ENCODE measurements around the gene PCBP4.
"Not testable (repeated sequence)": the region's sequence is repeated elsewhere in the genome, so short reads cannot be mapped to it uniquely, and the experiment has no call there.

Gene PCBP4

DNA sequence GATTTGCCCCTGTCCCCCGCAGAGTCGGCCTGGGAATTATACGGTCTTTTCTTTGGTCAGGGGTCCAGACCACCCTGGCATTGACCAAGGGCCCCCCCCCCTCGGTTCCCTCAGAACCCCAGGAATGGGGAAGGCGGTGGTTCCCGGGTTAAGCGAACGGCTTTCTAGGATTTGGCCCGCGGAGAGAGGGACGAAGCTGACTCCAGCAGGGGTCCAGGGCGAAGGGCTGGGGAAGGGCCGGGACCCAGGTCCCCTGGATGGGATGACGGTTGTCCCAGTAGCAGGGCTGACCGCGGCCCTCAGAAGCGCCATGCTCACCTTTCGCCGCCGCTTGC, 25.8 kb downstream of the PCBP4 start:
- no peak for DNase-seq (ENCODE audit: low read depth in 4 of 4, low spot score in 1 of 4)

GRCh38 chr3:51940648-51941462, 26.4 kb downstream of the PCBP4 start:
- no peak for DNase-seq (ENCODE audit: low read depth in 4 of 4, low spot score in 1 of 4)

DNA sequence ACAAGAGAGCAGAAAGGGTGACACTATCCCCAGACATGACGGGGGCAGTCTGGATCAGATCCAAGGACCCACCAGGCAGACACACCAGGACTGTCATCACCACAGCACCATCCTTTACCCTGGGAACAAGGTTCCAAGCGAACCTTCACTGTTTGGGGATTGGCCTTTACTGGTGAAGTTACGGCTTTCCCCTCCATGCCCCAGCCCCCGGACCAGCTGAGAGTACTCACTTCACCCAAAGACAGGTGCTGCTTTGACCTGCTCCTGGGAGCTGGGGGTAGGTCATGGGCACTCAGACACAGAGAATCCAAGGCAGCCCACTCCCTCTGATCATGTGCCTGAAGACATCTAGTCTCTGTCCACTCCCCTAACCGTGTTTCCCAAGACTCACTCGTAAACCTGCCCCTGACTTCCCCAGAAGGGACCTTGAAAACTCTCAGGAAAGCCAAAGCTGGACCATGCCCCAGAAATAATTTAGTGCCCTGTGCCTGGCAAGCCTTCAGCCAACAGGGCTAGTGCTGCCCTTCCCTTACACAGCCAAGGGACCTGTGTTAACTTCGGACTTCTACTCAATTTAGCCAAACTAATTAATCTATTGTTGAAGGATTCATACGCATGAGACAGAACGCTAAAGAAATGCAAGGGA, 28.4 kb downstream of the PCBP4 start:
- no peak for DNase-seq (ENCODE audit: low read depth in 4 of 4, low spot score in 1 of 4)

DNA sequence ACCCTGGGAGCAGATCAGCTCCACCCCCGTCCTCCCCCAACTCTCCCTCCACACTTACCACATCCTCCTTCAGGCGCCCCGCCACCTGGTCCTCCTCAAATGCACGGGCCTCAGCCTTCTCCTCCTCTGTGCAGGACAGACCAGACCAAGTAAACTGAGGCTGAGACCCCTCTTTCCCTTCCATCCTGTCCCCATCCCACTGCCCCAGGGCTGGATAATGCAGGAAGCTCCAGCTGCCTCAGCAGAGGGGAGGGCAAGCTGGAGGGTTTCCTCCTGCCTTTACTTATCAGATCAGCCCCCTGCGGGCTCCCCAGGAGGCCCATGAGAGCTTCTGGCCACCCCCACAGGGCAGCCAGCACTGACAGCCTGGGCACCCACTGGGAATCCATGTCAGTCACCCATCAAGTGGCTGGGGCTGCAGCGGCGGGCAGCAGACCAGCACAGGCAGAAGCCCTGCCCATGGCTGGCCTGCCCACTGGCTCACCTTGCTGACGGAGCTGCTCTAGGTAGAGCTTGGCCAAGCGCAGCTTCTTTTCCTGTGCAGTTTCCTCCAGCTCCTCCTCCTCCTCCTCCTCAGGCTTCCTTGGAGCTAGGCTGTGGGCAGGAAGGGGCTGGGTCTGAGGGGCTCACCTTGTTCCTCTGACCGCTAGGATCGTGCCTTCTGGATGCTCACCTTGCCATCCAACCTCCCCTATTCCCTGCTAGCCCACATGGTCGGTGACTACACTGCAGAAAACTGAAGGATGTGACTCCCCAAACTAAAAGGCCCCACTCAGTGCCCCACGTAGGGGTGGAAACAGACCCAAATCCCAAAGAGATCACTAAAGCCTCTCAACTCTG, 29.4 kb downstream of the PCBP4 start:
- DNase-seq (ENCODE audit: low read depth in 4 of 4, low spot score in 1 of 4): no peak

- DNase-seq (ENCODE audit: low read depth in 4 of 4, low spot score in 1 of 4): no peak
These were observed 30.2 kb downstream of the PCBP4 start for GRCh38 chr3:51937014-51937413.

DNA sequence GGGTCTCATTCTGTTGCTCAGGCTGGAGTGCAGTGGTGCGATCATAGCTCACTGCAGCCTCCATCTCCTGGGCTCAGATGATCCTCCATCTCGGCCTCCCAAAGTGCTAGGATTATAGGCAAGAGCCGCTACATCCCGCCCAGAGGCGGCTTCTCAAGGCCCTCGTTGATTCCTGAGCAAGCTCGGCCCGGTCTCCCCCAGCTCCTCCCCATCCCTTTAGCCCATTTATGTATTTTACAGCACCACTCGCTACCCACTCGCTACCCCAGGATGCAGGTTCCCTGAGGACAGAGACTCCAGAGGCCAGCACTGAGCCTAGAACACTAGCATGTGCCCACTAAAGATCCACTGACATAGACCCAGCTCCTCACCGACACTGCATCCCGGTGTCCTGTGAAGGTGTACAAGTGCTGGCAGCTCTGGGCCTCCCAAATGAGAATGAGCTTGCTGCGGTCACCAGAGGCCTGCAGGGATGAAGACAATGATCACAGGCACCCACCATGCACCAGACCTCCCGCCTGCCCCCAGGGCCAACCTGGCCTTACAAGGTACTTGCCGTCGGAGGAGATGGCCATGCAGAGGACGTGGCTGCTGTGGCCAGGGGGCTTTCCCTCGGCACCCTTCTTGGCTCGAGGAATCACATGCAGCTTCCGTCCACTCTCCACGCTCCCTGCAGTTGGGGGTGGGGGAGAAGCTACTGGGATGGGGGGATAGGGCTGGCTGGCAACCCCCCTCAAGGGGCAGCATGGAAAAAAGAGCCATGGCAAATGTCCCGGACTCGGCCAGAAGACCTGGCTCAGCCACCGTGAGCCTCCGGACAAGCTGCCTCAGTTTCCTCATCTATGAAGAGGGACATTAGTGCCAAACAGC, 31.1 kb downstream of the PCBP4 start:
- DNase-seq (ENCODE audit: low read depth in 4 of 4, low spot score in 1 of 4): no peak

DNA sequence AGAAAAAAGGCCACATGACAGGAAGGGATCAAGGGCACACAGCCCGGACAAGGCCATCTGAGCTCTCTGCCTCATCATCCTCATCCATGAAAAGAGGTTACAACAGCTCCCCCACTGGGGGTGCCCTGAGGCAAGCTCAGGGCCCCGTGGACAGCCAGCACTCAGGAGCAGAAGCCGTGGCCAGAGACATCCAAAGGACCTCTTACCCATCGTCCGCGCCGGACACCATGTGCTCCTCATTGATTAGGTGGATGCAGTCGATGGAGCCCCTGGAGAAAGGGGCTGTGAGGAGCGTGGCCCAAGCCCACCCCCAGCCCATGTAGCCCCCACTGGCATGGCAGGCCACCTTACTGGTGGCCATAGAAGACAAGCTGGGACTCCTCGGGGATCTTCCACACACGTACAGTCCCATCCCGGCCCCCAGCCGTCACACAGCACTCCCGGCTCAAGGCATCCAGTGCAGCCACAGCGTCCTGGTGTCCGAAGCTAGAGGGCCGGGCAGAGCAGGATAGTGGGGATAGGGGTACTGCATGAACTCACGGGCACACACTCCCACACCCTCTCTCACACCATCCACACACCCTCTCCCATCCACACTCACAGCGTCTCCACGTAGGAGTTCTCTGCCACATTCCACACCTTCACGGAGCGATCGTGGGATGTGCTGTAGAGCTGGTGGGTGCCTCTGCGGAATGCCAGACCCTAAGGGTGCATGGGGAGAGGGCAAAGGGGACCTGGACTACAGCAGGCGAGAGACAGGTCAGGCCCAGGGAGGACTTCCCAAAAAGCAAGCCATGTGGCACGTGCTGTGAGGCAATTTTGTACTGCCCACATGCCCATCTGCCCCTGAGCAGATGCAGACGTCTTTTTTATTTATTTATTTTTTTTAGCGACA, 32.0 kb downstream of the PCBP4 start:
- no peak for DNase-seq (ENCODE audit: low read depth in 4 of 4, low spot score in 1 of 4)

DNA sequence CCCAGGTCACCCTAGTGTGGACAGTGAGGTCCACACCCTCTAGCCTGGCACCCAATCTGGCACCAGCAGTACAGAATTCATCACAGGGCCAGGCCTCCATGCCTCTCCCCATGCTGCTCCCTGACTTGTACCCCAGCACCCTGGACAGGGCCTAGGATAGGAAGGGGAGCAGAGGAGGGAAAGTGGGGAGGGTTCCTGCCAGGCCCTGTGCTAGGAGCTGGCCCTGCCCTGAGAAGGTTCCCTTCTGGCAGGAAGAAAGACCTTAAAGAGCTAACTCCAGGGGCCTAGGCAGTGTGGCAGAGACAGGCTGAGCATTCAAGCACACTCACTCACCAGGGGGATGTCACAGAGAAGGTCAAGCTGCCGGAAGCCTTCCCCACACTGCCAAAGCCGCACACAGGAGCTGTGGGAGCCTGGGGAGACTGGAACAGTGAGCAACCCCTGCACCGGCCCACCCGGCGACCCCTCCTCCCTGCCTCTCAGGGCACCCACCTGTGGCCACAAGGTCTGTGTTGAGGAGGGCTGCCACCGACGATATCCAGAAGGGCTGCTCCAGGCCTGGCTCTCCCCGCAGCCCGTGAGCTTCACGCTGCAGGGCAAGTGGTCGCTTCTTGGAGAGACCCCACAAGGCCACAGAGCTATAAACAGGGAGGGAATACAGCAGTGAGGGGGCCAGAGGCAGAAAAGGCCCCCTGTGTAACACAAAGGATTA, 33.0 kb downstream of the PCBP4 start:
- no peak for DNase-seq (ENCODE audit: low read depth in 4 of 4, low spot score in 1 of 4)

DNA sequence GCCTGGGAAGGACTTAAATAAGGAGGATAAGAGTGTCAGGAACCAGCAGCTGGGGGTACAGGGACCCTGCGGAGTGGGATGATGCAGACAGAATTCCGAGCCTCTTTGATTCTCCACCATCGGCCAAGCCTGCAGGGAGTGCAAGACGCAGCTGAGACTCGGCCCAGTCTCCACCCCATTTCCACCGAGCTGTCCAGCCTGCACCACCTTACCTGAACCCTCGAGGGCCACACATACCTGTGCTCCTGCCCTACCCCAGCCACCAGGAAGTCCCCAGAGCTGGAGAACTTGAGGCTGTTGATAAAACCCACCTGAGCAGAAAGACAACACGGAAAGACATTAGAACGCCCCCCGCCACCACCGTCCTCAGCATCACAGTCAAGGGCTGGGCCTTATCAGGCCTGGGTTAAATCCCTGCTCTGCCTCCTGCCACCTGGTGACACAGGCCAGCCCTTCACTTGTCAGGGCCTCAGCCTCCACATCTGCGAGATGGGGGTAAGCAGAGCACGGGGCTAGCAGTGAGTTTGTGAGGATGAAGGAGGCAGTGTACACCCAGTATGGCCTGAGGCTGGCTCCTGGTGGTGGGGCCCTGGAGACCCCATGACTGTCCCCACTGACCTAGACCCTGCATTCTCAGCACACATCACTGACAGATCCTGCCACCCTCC, 33.6 kb downstream of the PCBP4 start:
- DNase-seq (ENCODE audit: low read depth in 4 of 4, low spot score in 1 of 4): no peak

DNA sequence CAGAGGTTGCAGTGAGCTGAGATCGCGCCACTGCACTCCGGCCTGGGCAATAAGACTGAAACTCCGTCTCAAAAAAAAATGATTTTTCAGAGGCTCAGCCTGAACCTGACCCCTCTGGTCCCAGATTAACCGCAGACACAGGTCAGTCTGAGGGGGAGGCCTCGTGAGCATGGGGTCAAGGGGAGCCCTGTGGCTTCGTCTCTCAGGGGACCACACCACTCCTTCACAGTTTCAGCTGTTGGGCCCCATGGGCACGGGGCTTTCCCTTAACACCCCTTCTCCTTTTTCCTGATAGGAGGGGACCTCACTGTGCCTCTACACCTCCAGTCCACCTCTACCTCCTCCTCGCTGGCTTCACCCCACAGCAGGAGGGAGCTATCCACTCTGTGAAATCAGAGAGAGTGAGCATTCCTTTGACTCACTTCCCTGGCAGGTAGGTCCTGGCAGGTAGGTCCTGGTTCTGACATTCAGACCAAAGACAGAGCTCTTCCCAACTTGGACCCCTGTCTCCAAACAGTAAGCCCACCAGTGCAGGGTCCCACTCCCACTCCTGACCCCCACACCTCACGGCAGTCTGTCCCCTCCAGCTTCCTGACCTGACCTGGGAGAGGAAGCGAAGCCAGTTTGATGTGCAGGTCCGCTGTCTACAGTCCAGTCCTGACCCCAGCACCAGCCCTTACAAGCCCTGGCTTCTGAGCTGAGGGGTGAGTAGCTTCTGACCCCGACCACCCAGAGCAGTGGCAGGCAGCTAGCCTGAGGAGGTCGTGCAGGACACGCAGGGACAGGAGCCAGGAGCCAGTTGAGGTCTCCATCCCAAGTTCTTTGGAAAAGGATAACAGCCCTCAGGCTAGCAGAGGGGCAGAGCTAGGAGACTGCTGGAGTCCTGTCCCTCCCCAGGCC, 34.5 kb downstream of the PCBP4 start:
- DNase-seq (ENCODE audit: low read depth in 4 of 4, low spot score in 1 of 4): no peak

GRCh38 chr3:51931756-51932155, 35.5 kb downstream of the PCBP4 start:
- no peak for DNase-seq (ENCODE audit: low read depth in 4 of 4, low spot score in 1 of 4)

GRCh38 chr3:51930439-51930838, 36.8 kb downstream of the PCBP4 start:
- no peak for DNase-seq (ENCODE audit: low read depth in 4 of 4, low spot score in 1 of 4)

- no peak for DNase-seq (ENCODE audit: low read depth in 4 of 4, low spot score in 1 of 4)
These were observed 37.7 kb downstream of the PCBP4 start for GRCh38 chr3:51929420-51930003.

DNA sequence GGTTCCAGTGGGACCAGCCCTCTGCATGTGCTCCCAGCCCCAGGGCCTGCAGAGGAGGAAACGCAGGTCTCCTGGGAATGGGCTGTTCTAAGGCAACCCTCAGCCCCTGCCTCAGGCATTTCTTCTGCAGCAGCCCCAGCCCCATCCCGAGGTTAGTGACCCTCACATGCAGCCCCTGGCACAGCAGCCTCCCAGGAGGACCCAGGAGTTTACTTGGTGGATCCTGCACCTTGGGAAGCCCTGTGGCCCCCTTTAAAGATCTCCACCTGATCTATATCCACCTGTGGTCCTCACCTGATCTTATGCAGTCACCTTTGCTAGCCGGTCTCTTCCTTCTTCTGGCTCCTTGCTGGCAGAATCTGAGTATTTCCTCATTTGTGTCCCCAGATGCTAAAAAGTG, 38.3 kb downstream of the PCBP4 start:
- not testable (repeated sequence) for DNase-seq (ENCODE audit: low read depth in 4 of 4, low spot score in 1 of 4)

GRCh38 chr3:51928438-51928837, 38.8 kb downstream of the PCBP4 start:
- no peak for DNase-seq (ENCODE audit: low read depth in 4 of 4, low spot score in 1 of 4)

GRCh38 chr3:51927061-51927977, 39.9 kb downstream of the PCBP4 start:
- no peak for DNase-seq (ENCODE audit: low read depth in 4 of 4, low spot score in 1 of 4)

Measured in stimulated activated CD4-positive, alpha-beta T cell treated with anti-CD3 and anti-CD28 coated beads, Interleukin-1b, Interleukin-23, amount 100 ng/mL, for 24 hours (primary cell).